CD4-positive, alpha-beta T cell (primary cell): ENCODE results near the gene KIF23. TPM values are rescaled to one million over a fixed set of nuclear protein-coding genes. Genes with fewer than 3 reads are reported as not detected.

ENCODE experiments used
- ATAC-seq: fragments of 200-7000 bp; cut with Tn5 transposase; one replicate; pipeline ENCODE4 v1.10.0; 2022; ENCODE audit warnings: mild to moderate bottlenecking; ENCODE audit not compliant: poor library complexity
- CTCF ChIA-PET: fragments of 350-600 bp; sonication (Branson Sonifier 250); formaldehyde crosslinking; loops from one replicate; lab custom pipeline; 2021; ENCODE audit warnings: antibody characterized with exemption, inconsistent platforms; lab: Charles Lee
- POLR2A ChIA-PET: fragments of 350-600 bp; sonication (Branson Sonifier 250); formaldehyde crosslinking; loops from one replicate; lab custom pipeline; 2021; ENCODE audit warnings: antibody characterized with exemption, inconsistent platforms; lab: Charles Lee
- DNase-seq, 14 experiments: peaks; one replicate each; pipeline ENCODE4 v3.0.0-alpha.2; 2013 to 2020; ENCODE audit warnings: mixed read lengths in 2 of 14
- H3K27ac ChIP-seq, 2 donors: one replicate each; pipeline versions ENCODE4 v1.5.1 to v1.7.0; 2013; ENCODE audit warnings: low read length in 2 of 2, low read depth in 1 of 2, mild to moderate bottlenecking in 1 of 2
- H3K27me3 ChIP-seq, 2 experiments: 1 replicate in 1 of 2; 2 replicates in 1 of 2; pipeline versions ENCODE4 v1.6.1 to v1.7.0; 2013; ENCODE audit warnings: low read length in 2 of 2, control low read depth in 1 of 2, mild to moderate bottlenecking in 1 of 2, moderate library complexity in 1 of 2; ENCODE audit not compliant: insufficient read depth in 2 of 2, control insufficient read depth in 1 of 2
- H3K36me3 ChIP-seq: one replicate; pipeline ENCODE4 v1.6.1; 2013; ENCODE audit warnings: low read length, control low read depth; ENCODE audit not compliant: insufficient read depth
- H3K4me1 ChIP-seq: one replicate; pipeline ENCODE4 v1.6.1; 2013; ENCODE audit warnings: low read length, control low read depth; ENCODE audit not compliant: insufficient read depth
- H3K4me3 ChIP-seq: one replicate; pipeline ENCODE4 v1.5.1; 2013; ENCODE audit warnings: mild to moderate bottlenecking, low read length, moderate library complexity
- H3K9me3 ChIP-seq, 2 experiments: 1 replicate in 1 of 2; 2 replicates in 1 of 2; pipeline versions ENCODE4 v1.6.1 to v1.7.0; 2013; ENCODE audit warnings: low read length in 2 of 2, mild to moderate bottlenecking in 2 of 2, control low read depth in 1 of 2, moderate library complexity in 1 of 2; ENCODE audit not compliant: control insufficient read depth in 1 of 2, insufficient read depth in 1 of 2
- H3K27ac Mint-ChIP-seq: one replicate; pipeline ENCODE4 v1.8.0; 2020; ENCODE audit warnings: mixed read lengths
- H3K27me3 Mint-ChIP-seq: one replicate; pipeline ENCODE4 v1.8.0; 2021; ENCODE audit warnings: mixed read lengths
- H3K36me3 Mint-ChIP-seq: one replicate; pipeline ENCODE4 v1.8.0; 2021; ENCODE audit warnings: low read depth, mixed read lengths
- H3K4me1 Mint-ChIP-seq: one replicate; pipeline ENCODE4 v1.8.0; 2021; ENCODE audit warnings: low read depth, mixed read lengths
- H3K4me3 Mint-ChIP-seq: one replicate; pipeline ENCODE4 v1.8.0; 2020; ENCODE audit warnings: mild to moderate bottlenecking, mixed read lengths
- H3K9me3 Mint-ChIP-seq: one replicate; pipeline ENCODE4 v1.8.0; 2020; ENCODE audit warnings: mixed read lengths
- intact Hi-C, 2 experiments: fragments of 100-400 bp; cut with DNase I in 1 of 2; cut with micrococcal nuclease in 1 of 2; formaldehyde crosslinking; loops; one replicate each; pipeline versions ENCODE4 v1.15.1 to v1.9.0; 2023 to 2025; cut with DNase I, micrococcal nuclease
- total RNA-seq, 174 experiments: library from RNA in 2 of 174; stranded (reverse) in 2 of 174; gene quantifications; one replicate each; pipeline ENCODE4 v1.2.3 and lab custom pipeline; 2021 to 2026
- TF ChIP-seq, protein P1 (sequence below): fragments of 200-600 bp; IDR thresholded peaks from one replicate; pipeline ENCODE4 v1.8.0; 2022; ENCODE audit warnings: antibody characterized with exemption, mild to moderate bottlenecking

KIF23 gene
- total RNA-seq, 2 experiments from 2014 or later: 0.71 to 1.1 TPM

- ChIA-PET POLR2A (no interaction called here), CTCF (no interaction called here)
- Histone ChIP-seq H3K36me3 (no peaks in the 10 kb centered on the region), H3K27ac (no peak overlapping the region), H3K4me1 (no peaks in the 10 kb centered on the region), H3K27me3 (peaks cover 0 to 2% of the 10 kb centered on the region in 2 experiments), H3K4me3 (no peak overlapping the region), H3K9me3 (no peaks in the 10 kb centered on the region)
- Mint-ChIP-seq H3K36me3 (no peaks in the 10 kb centered on the region), H3K27ac (no peak overlapping the region), H3K27me3 (peaks cover 14% of the 10 kb centered on the region), H3K9me3 (no peaks in the 10 kb centered on the region), H3K4me3 (no peak overlapping the region), H3K4me1 (no peaks in the 10 kb centered on the region)
- TF ChIP-seq, protein P1, sequence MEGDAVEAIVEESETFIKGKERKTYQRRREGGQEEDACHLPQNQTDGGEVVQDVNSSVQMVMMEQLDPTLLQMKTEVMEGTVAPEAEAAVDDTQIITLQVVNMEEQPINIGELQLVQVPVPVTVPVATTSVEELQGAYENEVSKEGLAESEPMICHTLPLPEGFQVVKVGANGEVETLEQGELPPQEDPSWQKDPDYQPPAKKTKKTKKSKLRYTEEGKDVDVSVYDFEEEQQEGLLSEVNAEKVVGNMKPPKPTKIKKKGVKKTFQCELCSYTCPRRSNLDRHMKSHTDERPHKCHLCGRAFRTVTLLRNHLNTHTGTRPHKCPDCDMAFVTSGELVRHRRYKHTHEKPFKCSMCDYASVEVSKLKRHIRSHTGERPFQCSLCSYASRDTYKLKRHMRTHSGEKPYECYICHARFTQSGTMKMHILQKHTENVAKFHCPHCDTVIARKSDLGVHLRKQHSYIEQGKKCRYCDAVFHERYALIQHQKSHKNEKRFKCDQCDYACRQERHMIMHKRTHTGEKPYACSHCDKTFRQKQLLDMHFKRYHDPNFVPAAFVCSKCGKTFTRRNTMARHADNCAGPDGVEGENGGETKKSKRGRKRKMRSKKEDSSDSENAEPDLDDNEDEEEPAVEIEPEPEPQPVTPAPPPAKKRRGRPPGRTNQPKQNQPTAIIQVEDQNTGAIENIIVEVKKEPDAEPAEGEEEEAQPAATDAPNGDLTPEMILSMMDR: no peak
- DNase-seq: no peak
- ATAC-seq: no peak
- intact Hi-C loops: no loop called here
These were observed 40.7 kb upstream of the KIF23 start for GRCh38 chr15:69373406-69373805.

GRCh38 chr15:69375151-69375790, 38.9 kb upstream of the KIF23 start:
- ChIA-PET CTCF (no interaction called here), POLR2A (no interaction called here)
- ATAC-seq (no peak), DNase-seq (no peak)
- H3K9me3 ChIP-seq: no peaks in the 10 kb centered on the region
- H3K36me3 ChIP-seq: no peaks in the 10 kb centered on the region
- H3K4me3 Mint-ChIP-seq: no peak overlapping the region
- peaks cover 0 to 2% of the 10 kb centered on the region in 2 experiments for H3K27me3 ChIP-seq
- no peaks in the 10 kb centered on the region for H3K9me3 Mint-ChIP-seq
- intact Hi-C loops: no loop called here
- H3K27ac Mint-ChIP-seq: no peak overlapping the region
- no peaks in the 10 kb centered on the region for H3K4me1 ChIP-seq
- peaks cover 19% of the 10 kb centered on the region for H3K27me3 Mint-ChIP-seq
- no peak overlapping the region for H3K27ac ChIP-seq
- H3K4me1 Mint-ChIP-seq: no peaks in the 10 kb centered on the region
- H3K4me3 ChIP-seq: no peak overlapping the region
- no peaks in the 10 kb centered on the region for H3K36me3 Mint-ChIP-seq
- TF ChIP-seq, protein P1: no peak

- Mint-ChIP-seq H3K4me3 (no peak overlapping the region), H3K4me1 (no peaks in the 10 kb centered on the region), H3K27me3 (peaks cover 19% of the 10 kb centered on the region), H3K9me3 (no peaks in the 10 kb centered on the region), H3K36me3 (no peaks in the 10 kb centered on the region), H3K27ac (no peak overlapping the region)
- intact Hi-C loops: no loop called here
- ChIA-PET CTCF (no interaction called here), POLR2A (no interaction called here)
- Histone ChIP-seq H3K4me3 (no peak overlapping the region), H3K27ac (no peak overlapping the region), H3K9me3 (no peaks in the 10 kb centered on the region), H3K27me3 (peaks cover 0 to 4% of the 10 kb centered on the region in 2 experiments), H3K4me1 (no peaks in the 10 kb centered on the region), H3K36me3 (no peaks in the 10 kb centered on the region)
- ATAC-seq (no peak), DNase-seq (no peak)
- TF ChIP-seq, protein P1: no peak
These were observed 36.8 kb upstream of the KIF23 start for GRCh38 chr15:69377216-69377970.
